Fibroblast of the aortic adventitia (primary cell): ENCODE results near the gene KRT85. TPM values are rescaled to one million over a fixed set of nuclear protein-coding genes. Genes with fewer than 3 reads are reported as not detected.
"Not testable (repeated sequence)": the region's sequence is repeated elsewhere in the genome, so short reads cannot be mapped to it uniquely, and the experiment has no call there.

Experiments used
- DNase-seq: peaks from one replicate; pipeline ENCODE4 v3.0.0-alpha.2; 2010; ENCODE audit warnings: low read depth
- H3K4me3 ChIP-seq: 2 replicates; pipeline ENCODE4 v1.5.1; 2011; ENCODE audit warnings: low read depth, mild to moderate bottlenecking, control low read depth, low read length, moderate library complexity
- total RNA-seq: library from RNA; depleted of rRNA; stranded (reverse); fragments of >200 nt; gene quantifications from 2 replicates; pipeline ENCODE4 v1.2.3, GENCODE V29; 2012; ENCODE audit warnings: low replicate concordance
- TF ChIP-seq, protein P1 (sequence below): IDR thresholded peaks from 2 replicates; pipeline ENCODE4 v1.5.1; 2011; ENCODE audit warnings: mild to moderate bottlenecking, low read length, control low read depth, inconsistent platforms; ENCODE audit not compliant: insufficient read depth

Gene KRT85
- total RNA-seq, 1 donor, result not detected

DNA sequence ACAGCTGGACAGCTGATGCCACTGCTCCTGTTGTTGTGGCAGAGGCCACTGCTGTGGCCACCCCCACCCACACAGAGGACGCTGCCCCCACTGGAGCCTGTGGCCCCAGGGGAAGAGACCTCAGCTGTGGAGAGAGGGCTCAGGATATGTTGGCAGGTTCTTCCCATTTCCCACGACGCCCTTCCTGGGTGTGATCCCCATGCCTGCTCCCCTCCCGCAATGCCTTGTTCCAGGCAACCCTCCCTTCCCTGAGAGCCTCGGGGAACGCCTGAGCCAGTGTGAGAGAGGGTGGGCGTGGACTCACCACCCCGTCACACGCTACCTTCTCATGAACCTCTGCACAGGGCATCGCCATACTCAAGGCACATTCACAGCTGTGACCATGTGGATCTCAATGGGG, 44.5 kb upstream of the KRT85 start:
- no peak for DNase-seq
- no peak overlapping the region for H3K4me3 ChIP-seq
- TF ChIP-seq, protein P1, sequence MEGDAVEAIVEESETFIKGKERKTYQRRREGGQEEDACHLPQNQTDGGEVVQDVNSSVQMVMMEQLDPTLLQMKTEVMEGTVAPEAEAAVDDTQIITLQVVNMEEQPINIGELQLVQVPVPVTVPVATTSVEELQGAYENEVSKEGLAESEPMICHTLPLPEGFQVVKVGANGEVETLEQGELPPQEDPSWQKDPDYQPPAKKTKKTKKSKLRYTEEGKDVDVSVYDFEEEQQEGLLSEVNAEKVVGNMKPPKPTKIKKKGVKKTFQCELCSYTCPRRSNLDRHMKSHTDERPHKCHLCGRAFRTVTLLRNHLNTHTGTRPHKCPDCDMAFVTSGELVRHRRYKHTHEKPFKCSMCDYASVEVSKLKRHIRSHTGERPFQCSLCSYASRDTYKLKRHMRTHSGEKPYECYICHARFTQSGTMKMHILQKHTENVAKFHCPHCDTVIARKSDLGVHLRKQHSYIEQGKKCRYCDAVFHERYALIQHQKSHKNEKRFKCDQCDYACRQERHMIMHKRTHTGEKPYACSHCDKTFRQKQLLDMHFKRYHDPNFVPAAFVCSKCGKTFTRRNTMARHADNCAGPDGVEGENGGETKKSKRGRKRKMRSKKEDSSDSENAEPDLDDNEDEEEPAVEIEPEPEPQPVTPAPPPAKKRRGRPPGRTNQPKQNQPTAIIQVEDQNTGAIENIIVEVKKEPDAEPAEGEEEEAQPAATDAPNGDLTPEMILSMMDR, result no peak

DNA sequence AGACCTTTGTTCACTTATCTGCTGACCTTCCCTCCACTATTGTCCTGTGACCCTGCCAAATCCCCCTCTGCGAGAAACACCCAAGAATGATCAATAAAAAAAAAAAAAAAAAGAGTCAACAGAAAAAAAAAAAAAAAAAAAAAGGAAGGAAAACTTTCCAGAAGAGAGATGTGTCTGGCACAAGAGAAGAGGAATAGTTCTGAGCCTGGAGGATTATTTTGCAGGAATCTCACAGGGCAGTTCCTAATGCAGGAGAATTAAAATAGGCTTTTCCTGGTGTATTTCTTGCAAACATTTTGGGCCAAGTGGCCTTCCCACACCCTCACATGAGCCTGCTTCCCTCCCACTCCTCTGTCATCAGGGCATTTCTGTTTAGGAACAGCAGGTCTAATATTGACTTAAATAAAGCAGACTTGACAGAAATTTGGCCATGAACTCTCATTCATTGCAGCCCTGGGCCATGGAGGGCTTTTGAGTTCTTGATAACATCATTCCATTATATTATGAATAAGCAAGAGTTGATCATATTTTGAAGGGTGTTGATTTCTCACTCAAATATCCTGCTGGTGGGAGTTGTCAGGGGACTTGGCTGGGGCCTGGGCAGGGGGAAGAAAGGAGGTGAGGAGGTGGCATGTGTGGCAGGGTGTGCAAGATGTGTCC, 43.4 kb upstream of the KRT85 start:
- H3K4me3 ChIP-seq, DNase-seq: not testable (repeated sequence)

DNA sequence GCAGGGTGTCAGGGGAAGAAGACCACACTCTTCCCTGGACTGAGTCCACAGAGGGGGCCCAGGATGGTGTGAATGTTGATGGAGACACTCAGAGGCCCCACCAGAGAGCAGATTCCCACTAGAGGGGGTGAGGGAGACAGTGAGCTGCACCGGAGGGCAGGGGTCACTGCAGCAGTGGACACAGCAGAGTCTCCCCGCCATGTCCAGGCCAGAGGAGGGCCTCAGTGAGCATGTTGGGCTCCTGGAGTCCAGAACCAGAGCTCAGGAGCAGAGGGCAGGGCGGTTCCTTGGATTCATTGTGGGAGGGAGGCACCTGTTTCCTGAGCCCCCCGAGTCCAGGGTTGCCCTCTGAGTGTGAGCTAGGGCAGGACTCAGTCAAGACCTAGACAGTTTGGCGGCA, 40.6 kb upstream of the KRT85 start:
- H3K4me3 ChIP-seq, result no peak overlapping the region
- no peak for DNase-seq
- TF ChIP-seq, protein P1, result no peak

DNA sequence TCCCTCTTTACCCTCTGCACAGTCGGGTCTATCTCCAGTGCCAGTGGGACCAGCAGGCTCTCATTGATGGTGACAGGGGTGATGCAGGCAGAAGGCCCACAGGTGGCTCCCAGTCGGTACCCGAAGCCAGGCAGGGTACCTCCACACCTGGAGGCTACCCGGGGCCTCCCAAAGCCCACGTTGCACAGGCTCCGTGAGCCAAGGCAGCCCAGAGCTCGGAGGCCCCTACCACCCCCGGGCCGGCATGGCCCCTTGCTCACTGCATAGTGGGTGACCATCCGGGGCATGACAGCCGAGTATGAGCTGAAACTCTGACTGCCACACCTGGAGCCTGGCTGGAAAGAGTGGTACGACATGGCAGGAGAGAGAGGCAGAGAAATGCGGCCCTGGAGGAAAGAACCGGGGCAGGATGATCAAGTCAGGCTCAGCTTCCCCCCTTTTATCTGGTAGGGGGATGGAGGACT, 38.7 kb upstream of the KRT85 start, which contains the start of gene KRT82:
KRT82 (minus strand) TSS at position 414 of the 464 bp plus-strand sequence; CDS start at position 356, 58 bp downstream.
- TF ChIP-seq, protein P1, result no peak
- DNase-seq, result no peak
- H3K4me3 ChIP-seq, result no peak within 1 kb of the TSS

DNA sequence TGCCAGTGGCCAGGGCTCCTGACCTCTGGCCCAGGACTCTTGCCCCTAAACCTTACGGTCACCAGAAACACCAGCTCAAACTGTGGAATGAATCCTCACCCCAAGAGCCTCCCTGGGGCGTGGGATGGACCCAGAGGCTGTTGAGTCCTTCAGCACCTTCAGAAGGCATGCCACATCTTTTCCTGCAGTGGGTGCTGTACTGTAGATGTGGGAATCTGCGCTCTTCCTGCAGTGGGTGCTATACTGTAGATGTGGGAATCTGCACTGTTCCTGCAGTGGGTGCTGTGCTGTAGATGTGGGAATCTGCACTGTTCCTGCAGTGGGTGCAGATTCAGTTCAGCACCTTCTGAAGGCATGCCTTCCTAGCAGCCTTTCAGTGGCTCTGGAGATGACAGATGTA, 37.7 kb upstream of the KRT85 start:
- TF ChIP-seq, protein P1, result no peak
- no peak for DNase-seq
- no peak overlapping the region for H3K4me3 ChIP-seq

DNA sequence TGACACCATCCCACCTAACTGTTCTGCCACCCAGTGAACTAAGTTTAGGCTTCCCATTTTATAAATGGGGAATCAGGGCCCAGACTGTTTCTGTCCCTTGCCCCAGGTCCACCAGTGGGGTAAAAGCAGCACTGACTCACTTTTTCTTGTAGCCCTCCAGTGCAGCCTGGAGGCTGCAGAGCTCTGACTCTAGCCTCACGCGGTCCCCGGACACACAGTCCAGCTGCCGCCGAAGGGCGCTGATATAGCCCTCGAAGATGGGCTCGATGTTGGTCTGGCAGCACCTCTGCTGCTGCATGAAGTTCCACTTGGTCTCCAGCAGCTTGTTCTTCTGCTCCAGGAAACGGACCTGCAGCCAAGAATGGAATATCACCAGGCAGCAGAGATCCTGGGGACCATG, 36.3 kb upstream of the KRT85 start:
- no peak overlapping the region for H3K4me3 ChIP-seq
- TF ChIP-seq, protein P1, result no peak
- no peak for DNase-seq

DNA sequence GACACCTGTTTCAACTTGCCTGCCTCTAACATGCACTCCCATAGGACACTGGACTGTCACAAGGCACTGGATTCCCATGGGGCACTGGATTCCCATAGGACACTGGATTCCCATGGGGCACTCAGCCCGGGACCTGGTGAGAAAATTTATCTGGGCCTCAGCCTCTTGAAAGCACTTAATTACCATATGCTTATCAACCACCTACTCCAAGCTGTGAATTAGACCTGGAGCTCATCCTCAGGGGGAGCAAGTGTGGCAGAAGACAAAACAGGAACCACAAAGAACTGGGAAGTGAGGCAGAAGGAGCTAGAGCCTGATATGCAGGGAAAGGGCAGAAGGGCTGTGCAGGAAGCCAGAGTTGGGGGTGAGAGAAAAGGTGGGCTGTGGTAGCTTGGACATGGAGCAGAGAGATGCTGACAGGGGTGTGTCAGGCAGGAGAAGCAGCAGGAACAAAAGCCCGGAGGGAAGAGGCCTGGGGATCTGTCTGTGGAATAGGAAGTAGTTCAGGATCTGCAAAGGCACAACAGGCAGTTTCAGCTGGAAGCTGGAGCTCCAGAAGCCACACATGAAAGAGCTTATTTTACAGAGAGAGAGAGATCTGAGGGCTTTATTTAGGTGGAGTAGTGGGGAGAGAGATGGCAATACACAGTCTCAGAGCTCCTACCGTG, 35.7 kb upstream of the KRT85 start:
- no peak for DNase-seq
- H3K4me3 ChIP-seq, result no peak overlapping the region
- TF ChIP-seq, protein P1, result no peak
